ENCODE measurements around the gene NME5.
A peak's percentile ranks its signal among the peaks of the same experiment; 100 is the strongest.
"Not testable (repeated sequence)": the region's sequence is repeated elsewhere in the genome, so short reads cannot be mapped to it uniquely, and the experiment has no call there.

The NME5 gene, protein sequence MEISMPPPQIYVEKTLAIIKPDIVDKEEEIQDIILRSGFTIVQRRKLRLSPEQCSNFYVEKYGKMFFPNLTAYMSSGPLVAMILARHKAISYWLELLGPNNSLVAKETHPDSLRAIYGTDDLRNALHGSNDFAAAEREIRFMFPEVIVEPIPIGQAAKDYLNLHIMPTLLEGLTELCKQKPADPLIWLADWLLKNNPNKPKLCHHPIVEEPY

GRCh38 chr5:138138949-138139780 is at the start of gene NME5:
TSS of gene NME5 (minus strand) at chr5:138139428. CDS start at chr5:138138780, 648 bp downstream.
- DNase-seq = peak; percentile 39

- no peak for DNase-seq
These were observed 49.4 kb upstream of the NME5 start for GRCh38 chr5:138188626-138189025.

- no peak for DNase-seq
These were observed 46.8 kb upstream of the NME5 start for GRCh38 chr5:138186002-138186447.

GRCh38 chr5:138182808-138183207 is 43.6 kb upstream of the NME5 start:
- DNase-seq = no peak

DNA sequence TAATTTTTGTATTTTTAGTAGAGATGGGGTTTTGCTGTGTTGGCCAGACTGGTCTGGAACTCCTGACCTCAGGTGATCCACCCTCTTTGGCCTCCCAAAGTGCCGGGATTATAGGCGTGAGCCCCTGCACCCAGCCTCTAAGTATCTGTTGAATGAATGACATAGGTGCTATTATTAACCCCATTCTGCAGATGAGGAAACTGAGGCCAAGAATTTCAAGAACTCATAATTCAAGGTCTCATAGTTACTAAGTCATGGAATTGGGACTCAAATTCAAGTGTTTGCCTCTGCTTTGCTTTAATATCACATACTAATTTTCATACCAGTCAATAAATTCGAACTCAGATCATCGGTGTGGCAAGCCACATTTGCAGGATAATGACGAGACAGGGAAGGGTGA is 41.6 kb upstream of the NME5 start:
- DNase-seq = no peak

DNA sequence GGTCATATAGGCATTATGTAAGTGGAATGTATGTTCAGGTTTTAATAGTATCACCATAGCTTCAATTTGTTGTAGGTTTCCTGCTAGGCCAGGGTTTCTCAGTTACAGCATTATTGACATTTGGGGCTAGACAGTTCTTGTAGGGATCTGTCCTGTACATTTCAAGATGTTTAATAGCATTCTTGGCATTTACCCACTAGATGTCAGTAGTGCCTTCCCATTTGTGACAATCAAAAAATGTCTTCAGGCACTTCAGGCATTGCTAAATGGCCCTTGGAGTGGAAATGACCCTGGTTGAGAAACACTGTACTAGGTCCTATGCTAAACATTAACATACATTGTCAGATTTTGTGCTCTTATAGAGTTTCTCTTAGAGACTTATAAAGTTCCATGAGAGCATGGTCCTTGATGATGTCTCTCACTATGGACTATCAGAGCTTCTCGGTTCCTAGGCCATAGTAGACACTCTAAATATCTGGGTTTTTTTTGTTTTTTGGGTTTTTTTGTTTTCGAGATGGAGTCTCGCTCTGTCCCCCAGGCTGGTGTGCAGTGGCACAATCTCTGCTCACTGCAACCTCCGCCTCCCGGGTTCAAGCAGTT is 41.1 kb upstream of the NME5 start:
- DNase-seq = peak; percentile 80

DNA sequence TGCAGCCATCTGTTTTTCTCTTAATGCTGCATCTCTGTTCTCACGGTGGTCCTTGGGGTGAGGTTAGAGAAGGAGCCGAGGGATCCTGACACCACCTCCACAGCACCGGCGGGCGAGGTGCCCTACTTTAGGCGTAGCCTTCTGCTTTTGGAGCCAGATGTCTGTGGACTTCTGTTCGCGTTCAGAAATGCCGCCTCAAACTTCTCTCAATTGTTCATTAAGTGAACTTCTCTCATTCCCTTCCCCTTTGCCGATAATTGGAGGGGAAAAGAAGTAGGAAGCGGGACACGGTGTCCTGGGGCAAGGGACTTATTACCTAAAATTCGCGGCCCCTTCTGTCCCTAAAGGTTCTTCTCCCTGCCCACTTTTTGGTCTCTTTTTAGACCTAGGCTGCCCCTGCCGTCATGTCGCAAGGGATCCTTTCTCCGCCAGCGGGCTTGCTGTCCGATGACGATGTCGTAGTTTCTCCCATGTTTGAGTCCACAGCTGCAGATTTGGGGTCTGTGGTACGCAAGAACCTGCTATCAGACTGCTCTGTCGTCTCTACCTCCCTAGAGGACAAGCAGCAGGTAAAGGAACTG is 40.1 kb upstream of the NME5 start:
- DNase-seq = peak; percentile 18

GRCh38 chr5:138178516-138179276 is 39.5 kb upstream of the NME5 start, which contains the start of the genes BRD8 and KIF20A:
TSS of gene BRD8 (minus strand) at chr5:138178630. CDS start at chr5:138178614, 16 bp downstream.
TSS of gene KIF20A (plus strand) at chr5:138179112. CDS start at chr5:138179681, 569 bp downstream.
- DNase-seq = peak; percentile 98

GRCh38 chr5:138177941-138178515 is 38.8 kb upstream of the NME5 start:
- peak; percentile 37 for DNase-seq

GRCh38 chr5:138170299-138170698 is 31.1 kb upstream of the NME5 start:
- DNase-seq = no peak

GRCh38 chr5:138169124-138169523 is 29.9 kb upstream of the NME5 start:
- DNase-seq = no peak

- no peak for DNase-seq
These were observed 24.5 kb upstream of the NME5 start for GRCh38 chr5:138163721-138164120.

- DNase-seq = no peak
These were observed 21.5 kb upstream of the NME5 start for GRCh38 chr5:138160706-138161105.

- DNase-seq = no peak
These were observed 20.4 kb upstream of the NME5 start for GRCh38 chr5:138159666-138160065.

DNA sequence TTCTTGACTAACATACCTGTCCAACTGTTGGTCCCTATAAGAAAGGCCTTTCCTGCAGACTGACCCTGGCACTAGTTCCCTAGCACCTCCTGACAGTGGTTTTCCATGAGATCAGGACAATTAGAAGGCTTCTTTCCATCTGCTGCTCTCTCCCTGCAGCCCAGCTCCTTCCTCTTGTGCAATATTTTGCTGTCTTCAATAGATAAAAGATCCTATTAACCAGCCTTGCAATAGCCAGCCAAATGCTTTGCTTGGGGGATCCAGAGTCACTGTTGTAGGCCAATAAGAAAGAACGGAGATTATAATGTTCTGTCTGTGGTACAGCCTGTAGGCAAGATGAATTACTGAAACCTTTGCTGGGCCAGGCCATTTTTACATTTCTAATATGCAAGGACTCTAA is 18.4 kb upstream of the NME5 start:
- no peak for DNase-seq

DNA sequence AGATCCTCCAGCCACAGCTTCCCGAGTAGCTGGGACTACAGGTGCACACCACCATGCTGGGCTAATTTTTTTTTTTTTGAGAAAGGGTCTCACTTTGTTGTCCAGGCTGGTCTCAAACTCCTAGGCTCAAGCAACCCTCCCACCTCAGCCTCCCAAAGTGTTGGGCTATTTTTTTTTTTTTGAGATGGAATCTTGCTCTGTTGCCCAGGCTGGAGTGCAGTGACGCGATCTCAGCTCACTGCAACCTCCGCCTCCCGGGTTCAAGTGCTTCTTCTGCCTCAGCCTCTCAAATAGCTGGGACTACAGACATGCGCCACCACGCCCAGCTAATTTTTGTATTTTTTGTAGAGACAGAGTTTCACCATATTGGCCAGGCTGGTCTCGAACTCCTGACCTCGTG is 16.7 kb upstream of the NME5 start:
- not testable (repeated sequence) for DNase-seq

DNA sequence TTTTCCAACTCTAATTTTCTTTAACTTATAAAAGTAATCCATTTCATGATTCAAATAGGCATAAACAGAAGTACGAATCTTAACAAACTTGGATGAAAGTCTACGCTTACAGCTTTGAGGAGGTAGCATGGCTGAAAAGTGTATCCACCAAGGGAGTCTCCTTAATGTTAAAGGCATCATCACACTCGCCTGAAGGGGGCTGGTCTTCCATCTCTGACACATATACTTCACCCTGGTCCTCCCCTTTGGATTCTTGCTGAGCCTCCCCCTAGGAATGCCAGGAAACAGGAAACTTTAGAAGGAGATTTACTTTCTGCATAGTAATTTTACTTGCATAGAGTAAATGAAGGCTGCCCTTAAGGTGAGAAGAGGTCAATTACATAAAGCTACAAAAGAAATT is 10.3 kb upstream of the NME5 start:
- DNase-seq = peak; percentile 55

GRCh38 chr5:138148811-138149210 is 9.6 kb upstream of the NME5 start:
- peak; percentile 87 for DNase-seq

GRCh38 chr5:138143578-138143977 is 4.3 kb upstream of the NME5 start:
- DNase-seq = not testable (repeated sequence)

DNA sequence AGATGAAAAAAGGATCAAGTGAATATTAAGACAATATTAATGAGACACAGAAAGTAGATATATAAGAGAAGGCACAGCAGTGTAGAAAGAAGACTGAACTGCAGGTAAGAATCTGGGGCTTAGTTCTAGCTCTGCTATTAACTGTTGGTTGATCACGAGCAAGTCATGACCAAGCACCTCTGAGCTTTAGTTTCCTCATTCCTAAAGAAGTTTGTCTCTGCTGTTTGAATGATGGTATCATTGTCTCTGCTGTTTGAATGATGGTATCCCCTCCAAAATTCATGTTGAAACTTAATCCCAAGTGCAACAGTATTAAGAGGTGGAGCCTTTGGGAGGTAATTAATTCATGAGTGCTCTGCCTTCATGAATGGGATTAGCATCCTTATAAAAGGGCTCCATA is 2.5 kb upstream of the NME5 start:
- no peak for DNase-seq

DNA sequence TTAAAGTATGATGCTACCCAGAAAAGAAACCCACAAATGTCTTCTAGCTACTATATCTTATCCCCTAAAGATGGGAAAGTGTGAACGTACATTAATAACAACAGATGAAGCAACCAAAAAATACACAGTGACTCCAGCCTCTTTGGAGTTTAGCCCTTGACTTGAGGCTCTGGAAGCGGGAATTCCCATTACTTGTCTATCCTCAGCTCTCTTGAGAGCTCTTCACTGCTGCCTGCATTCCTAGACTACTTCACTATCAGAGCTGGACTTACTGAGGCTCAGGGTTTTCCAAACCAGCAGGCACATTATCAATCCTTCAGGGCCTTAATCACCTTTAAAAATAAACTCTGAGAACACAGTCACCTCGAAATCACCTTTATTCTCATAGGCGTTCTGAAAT is 1.0 kb upstream of the NME5 start:
- DNase-seq = no peak

DNA sequence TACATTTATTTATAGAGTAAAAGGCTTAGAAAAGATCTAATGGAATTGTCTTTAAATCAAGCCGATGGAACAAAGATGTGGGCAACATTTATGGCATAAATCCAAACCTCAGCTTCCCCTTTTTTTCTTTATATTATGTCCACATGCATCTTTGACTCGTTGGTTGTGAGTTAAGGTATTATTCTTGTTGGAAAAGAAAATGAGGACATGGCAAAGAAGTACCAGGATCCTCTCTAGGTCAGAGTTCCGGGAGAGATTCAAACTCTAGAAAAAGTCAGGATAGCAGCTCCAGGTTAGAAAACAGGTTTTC is 508 bp upstream of the NME5 start:
- DNase-seq = no peak

Measured in EL (cell line).